Liver (tissue), 3 donors: ENCODE measurements around the gene CD14.
"Not testable (repeated sequence)": the region's sequence is repeated elsewhere in the genome, so short reads cannot be mapped to it uniquely, and the experiment has no call there.

Experiments used
- EGR1 ChIP-seq, 2 donors: IDR thresholded peaks; 2 replicates each; pipeline ENCODE4 v1.6.1; 2016 to 2018; ENCODE audit warnings: antibody characterized with exemption in 2 of 2, low read depth in 2 of 2
- NR2F2 ChIP-seq: IDR thresholded peaks from 2 replicates; pipeline ENCODE4 v1.6.1; 2016; ENCODE audit warnings: antibody characterized with exemption
- RAD21 ChIP-seq, 2 donors: IDR thresholded peaks; 2 replicates each; pipeline ENCODE4 v1.6.1; 2016; ENCODE audit warnings: antibody characterized with exemption in 2 of 2, mild to moderate bottlenecking in 2 of 2
- SP1 ChIP-seq: IDR thresholded peaks from 2 replicates; pipeline ENCODE4 v1.6.1; 2018; ENCODE audit warnings: antibody characterized with exemption, mild to moderate bottlenecking
- TF ChIP-seq, protein P1 (sequence below): fragments of 150-350 bp; IDR thresholded peaks from 2 replicates; pipeline ENCODE4 v1.5.1; 2017; ENCODE audit warnings: improper control_type of control experiment, low read depth, low read length; ENCODE audit not compliant: missing input control
- TF ChIP-seq, protein P2 (sequence below): IDR thresholded peaks from 2 replicates; pipeline ENCODE4 v1.6.1; 2016; ENCODE audit warnings: antibody characterized with exemption
- donor health status: healthy.
- donor health status: healthy.

DNA sequence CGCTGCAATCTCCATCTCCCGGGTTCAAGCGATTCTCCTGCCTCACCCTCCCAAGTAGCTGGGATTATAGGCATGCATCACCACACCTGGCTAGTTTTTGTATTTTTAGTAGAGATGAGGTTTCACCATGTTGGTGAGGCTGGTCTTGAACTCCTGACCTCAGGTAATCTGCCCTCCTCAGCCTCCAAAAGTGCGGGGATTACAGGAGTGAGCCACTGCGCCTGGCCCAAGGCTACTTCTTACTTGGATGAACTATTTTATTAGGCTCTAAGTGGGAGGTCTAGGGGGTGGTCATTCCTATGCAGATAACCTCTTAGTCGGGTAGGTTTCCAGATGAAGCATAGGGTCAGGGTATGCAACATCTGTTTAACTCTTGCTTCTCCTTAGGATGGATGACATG is 27.4 kb upstream of the CD14 start:
- TF ChIP-seq, protein P1, sequence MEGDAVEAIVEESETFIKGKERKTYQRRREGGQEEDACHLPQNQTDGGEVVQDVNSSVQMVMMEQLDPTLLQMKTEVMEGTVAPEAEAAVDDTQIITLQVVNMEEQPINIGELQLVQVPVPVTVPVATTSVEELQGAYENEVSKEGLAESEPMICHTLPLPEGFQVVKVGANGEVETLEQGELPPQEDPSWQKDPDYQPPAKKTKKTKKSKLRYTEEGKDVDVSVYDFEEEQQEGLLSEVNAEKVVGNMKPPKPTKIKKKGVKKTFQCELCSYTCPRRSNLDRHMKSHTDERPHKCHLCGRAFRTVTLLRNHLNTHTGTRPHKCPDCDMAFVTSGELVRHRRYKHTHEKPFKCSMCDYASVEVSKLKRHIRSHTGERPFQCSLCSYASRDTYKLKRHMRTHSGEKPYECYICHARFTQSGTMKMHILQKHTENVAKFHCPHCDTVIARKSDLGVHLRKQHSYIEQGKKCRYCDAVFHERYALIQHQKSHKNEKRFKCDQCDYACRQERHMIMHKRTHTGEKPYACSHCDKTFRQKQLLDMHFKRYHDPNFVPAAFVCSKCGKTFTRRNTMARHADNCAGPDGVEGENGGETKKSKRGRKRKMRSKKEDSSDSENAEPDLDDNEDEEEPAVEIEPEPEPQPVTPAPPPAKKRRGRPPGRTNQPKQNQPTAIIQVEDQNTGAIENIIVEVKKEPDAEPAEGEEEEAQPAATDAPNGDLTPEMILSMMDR, result not testable (repeated sequence)
- TF ChIP-seq SP1; RAD21 (IDR thresholded peaks at IDR 0.05); EGR1 (IDR thresholded peaks at IDR 0.05; ENCODE audit: low read depth in 2 of 2); NR2F2: not testable (repeated sequence)
- TF ChIP-seq, protein P2, sequence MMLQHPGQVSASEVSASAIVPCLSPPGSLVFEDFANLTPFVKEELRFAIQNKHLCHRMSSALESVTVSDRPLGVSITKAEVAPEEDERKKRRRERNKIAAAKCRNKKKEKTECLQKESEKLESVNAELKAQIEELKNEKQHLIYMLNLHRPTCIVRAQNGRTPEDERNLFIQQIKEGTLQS, result not testable (repeated sequence)
